ENCODE measurements around the gene U2AF2.

Gene U2AF2

GRCh38 chr19:55671054-55671378 lies 16.2 kb downstream of the U2AF2 start:
- H3K79me1 ChIP-seq (ENCODE audit: low read depth, low read length) = peaks cover 32% of the 10 kb centered on the region
- H2AK5ac ChIP-seq (ENCODE audit: low read depth, low read length) = no peak overlapping the region
- H3K18ac ChIP-seq (ENCODE audit: low read length) = no peak overlapping the region
- no peak overlapping the region for H2AFZ ChIP-seq (ENCODE audit: low read length)
- no peak overlapping the region for H3K4me3 ChIP-seq (ENCODE audit: low read length in 2 of 2)
- peaks cover 52 to 76% of the 10 kb centered on the region in 2 donors for H3K36me3 ChIP-seq (replicated peaks in 1 of 2; ENCODE audit: control insufficient read depth in 2 of 2, insufficient read depth in 2 of 2, low read length in 2 of 2)
- peaks cover 8 to 15% of the 10 kb centered on the region in 2 donors for H3K4me1 ChIP-seq (ENCODE audit: control insufficient read depth in 2 of 2, insufficient read depth in 1 of 2, low read depth in 1 of 2, low read length in 2 of 2)
- no peak overlapping the region for H3K4me2 ChIP-seq (ENCODE audit: insufficient read depth, low read length, poor library complexity, severe bottlenecking)
- no peak overlapping the region for H4K8ac ChIP-seq (ENCODE audit: low read depth, low read length)
- no peak overlapping the region for H4K91ac ChIP-seq (ENCODE audit: low read depth, low read length, poor library complexity)
- no peak overlapping the region for H3K27ac ChIP-seq (replicated peaks; ENCODE audit: low read length)
- peak overlapping the region; percentile 11 for H2BK5ac ChIP-seq (ENCODE audit: low read length)
- no CpG with 5 or more reads among the region's 2 CpGs for WGBS, 2 donors (ENCODE audit: extremely low coverage in 2 of 2, insufficient read length in 2 of 2, insufficient replicate concordance in 1 of 2)
- no peak overlapping the region for H3K9ac ChIP-seq (ENCODE audit: low read depth, low read length, poor library complexity)
- no peaks in the 10 kb centered on the region for H3K9me3 ChIP-seq (replicated peaks in 1 of 2; ENCODE audit: control insufficient read depth in 2 of 2, insufficient read depth in 1 of 2, low read depth in 1 of 2, low read length in 2 of 2)
- H2BK12ac ChIP-seq (ENCODE audit: low read length) = no peak overlapping the region
- no peaks in the 10 kb centered on the region for H3K27me3 ChIP-seq (ENCODE audit: control insufficient read depth in 3 of 3, insufficient read depth in 3 of 3, low read depth in 1 of 3, low read length in 3 of 3)
- no peak for DNase-seq (ENCODE audit: low spot score)
- no peak overlapping the region for H3K23ac ChIP-seq (ENCODE audit: low read depth, low read length, poor library complexity)
- no peak overlapping the region for H2BK15ac ChIP-seq (ENCODE audit: low read length)
- no peak overlapping the region for H3K4ac ChIP-seq (ENCODE audit: low read length)
- H3K14ac ChIP-seq (ENCODE audit: low read length) = no peak overlapping the region
- H2BK120ac ChIP-seq (ENCODE audit: low read depth, low read length) = no peak overlapping the region

DNA sequence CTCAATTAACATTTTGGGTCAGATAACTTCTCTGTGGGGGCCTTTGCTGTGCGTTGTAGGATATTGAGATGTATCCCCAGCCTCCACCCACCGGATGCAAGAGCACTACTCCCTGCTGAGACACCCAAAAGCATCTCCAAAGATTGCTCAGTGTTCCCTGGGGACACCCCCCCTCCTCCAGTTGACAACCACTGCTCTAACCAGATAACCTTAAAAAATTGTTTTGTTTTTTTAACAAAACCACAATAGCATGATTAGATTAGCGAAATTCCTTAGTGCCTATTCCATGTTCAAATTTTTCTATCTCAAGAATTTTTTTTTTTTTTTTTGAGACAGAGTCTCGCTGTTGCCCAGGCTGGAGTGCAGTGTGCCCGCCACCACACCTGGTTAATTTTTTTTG lies 17.6 kb downstream of the U2AF2 start:
- no peak overlapping the region for H2BK120ac ChIP-seq (ENCODE audit: low read depth, low read length)
- H2AK5ac ChIP-seq (ENCODE audit: low read depth, low read length) = no peak overlapping the region
- H4K91ac ChIP-seq (ENCODE audit: low read depth, low read length, poor library complexity) = no peak overlapping the region
- no peak overlapping the region for H3K18ac ChIP-seq (ENCODE audit: low read length)
- no peak overlapping the region for H3K4me2 ChIP-seq (ENCODE audit: insufficient read depth, low read length, poor library complexity, severe bottlenecking)
- no peak overlapping the region for H3K27ac ChIP-seq (replicated peaks; ENCODE audit: low read length)
- no peak for DNase-seq (ENCODE audit: low spot score)
- H3K4me1 ChIP-seq (ENCODE audit: control insufficient read depth in 2 of 2, insufficient read depth in 1 of 2, low read depth in 1 of 2, low read length in 2 of 2) = peaks cover 8 to 23% of the 10 kb centered on the region in 2 donors
- H3K9me3 ChIP-seq (replicated peaks in 1 of 2; ENCODE audit: control insufficient read depth in 2 of 2, insufficient read depth in 1 of 2, low read depth in 1 of 2, low read length in 2 of 2) = no peaks in the 10 kb centered on the region
- H2AFZ ChIP-seq (ENCODE audit: low read length) = no peak overlapping the region
- H3K9ac ChIP-seq (ENCODE audit: low read depth, low read length, poor library complexity) = no peak overlapping the region
- peaks cover 38 to 70% of the 10 kb centered on the region in 2 donors for H3K36me3 ChIP-seq (replicated peaks in 1 of 2; ENCODE audit: control insufficient read depth in 2 of 2, insufficient read depth in 2 of 2, low read length in 2 of 2)
- H4K8ac ChIP-seq (ENCODE audit: low read depth, low read length) = no peak overlapping the region
- no CpG with 5 or more reads among the region's 5 CpGs for WGBS, 2 donors (ENCODE audit: extremely low coverage in 2 of 2, insufficient read length in 2 of 2, insufficient replicate concordance in 1 of 2)
- no peak overlapping the region for H2BK15ac ChIP-seq (ENCODE audit: low read length)
- no peak overlapping the region for H3K4me3 ChIP-seq (ENCODE audit: low read length in 2 of 2)
- H3K27me3 ChIP-seq (ENCODE audit: control insufficient read depth in 3 of 3, insufficient read depth in 3 of 3, low read depth in 1 of 3, low read length in 3 of 3) = no peaks in the 10 kb centered on the region
- no peak overlapping the region for H3K23ac ChIP-seq (ENCODE audit: low read depth, low read length, poor library complexity)
- no peak overlapping the region for H3K14ac ChIP-seq (ENCODE audit: low read length)
- no peak overlapping the region for H2BK12ac ChIP-seq (ENCODE audit: low read length)
- no peak overlapping the region for H3K4ac ChIP-seq (ENCODE audit: low read length)
- peaks cover 23% of the 10 kb centered on the region for H3K79me1 ChIP-seq (ENCODE audit: low read depth, low read length)
- H2BK5ac ChIP-seq (ENCODE audit: low read length) = no peak overlapping the region

GRCh38 chr19:55673465-55673864 lies 18.6 kb downstream of the U2AF2 start:
- no peak for DNase-seq (ENCODE audit: low spot score)
- H3K27ac ChIP-seq (replicated peaks; ENCODE audit: low read length) = no peak overlapping the region
- WGBS, 2 donors (ENCODE audit: extremely low coverage in 2 of 2, insufficient read length in 2 of 2, insufficient replicate concordance in 1 of 2) = no CpG with 5 or more reads among the region's 9 CpGs

GRCh38 chr19:55673889-55674288 lies 19.1 kb downstream of the U2AF2 start:
- H3K4me2 ChIP-seq (ENCODE audit: insufficient read depth, low read length, poor library complexity, severe bottlenecking) = no peak overlapping the region
- no peak overlapping the region for H2BK12ac ChIP-seq (ENCODE audit: low read length)
- no peak overlapping the region for H3K27ac ChIP-seq (replicated peaks; ENCODE audit: low read length)
- no peak overlapping the region for H2AFZ ChIP-seq (ENCODE audit: low read length)
- no peaks in the 10 kb centered on the region for H3K9me3 ChIP-seq (replicated peaks in 1 of 2; ENCODE audit: control insufficient read depth in 2 of 2, insufficient read depth in 1 of 2, low read depth in 1 of 2, low read length in 2 of 2)
- no peaks in the 10 kb centered on the region for H3K27me3 ChIP-seq (ENCODE audit: control insufficient read depth in 3 of 3, insufficient read depth in 3 of 3, low read depth in 1 of 3, low read length in 3 of 3)
- H2AK5ac ChIP-seq (ENCODE audit: low read depth, low read length) = no peak overlapping the region
- H3K4me3 ChIP-seq (ENCODE audit: low read length in 2 of 2) = peak overlapping the region in 1 of 2 donors; percentile 92
- DNase-seq (ENCODE audit: low spot score) = no peak
- no peak overlapping the region for H3K14ac ChIP-seq (ENCODE audit: low read length)
- no peak overlapping the region for H2BK5ac ChIP-seq (ENCODE audit: low read length)
- H3K4me1 ChIP-seq (ENCODE audit: control insufficient read depth in 2 of 2, insufficient read depth in 1 of 2, low read depth in 1 of 2, low read length in 2 of 2) = peaks cover 8 to 23% of the 10 kb centered on the region in 2 donors
- no peak overlapping the region for H3K4ac ChIP-seq (ENCODE audit: low read length)
- H3K23ac ChIP-seq (ENCODE audit: low read depth, low read length, poor library complexity) = no peak overlapping the region
- H3K79me1 ChIP-seq (ENCODE audit: low read depth, low read length) = peaks cover 17% of the 10 kb centered on the region
- no peak overlapping the region for H3K18ac ChIP-seq (ENCODE audit: low read length)
- H2BK15ac ChIP-seq (ENCODE audit: low read length) = no peak overlapping the region
- no CpG with 5 or more reads among the region's 15 CpGs for WGBS, 2 donors (ENCODE audit: extremely low coverage in 2 of 2, insufficient read length in 2 of 2, insufficient replicate concordance in 1 of 2)
- H2BK120ac ChIP-seq (ENCODE audit: low read depth, low read length) = no peak overlapping the region
- H3K9ac ChIP-seq (ENCODE audit: low read depth, low read length, poor library complexity) = no peak overlapping the region
- no peak overlapping the region for H4K91ac ChIP-seq (ENCODE audit: low read depth, low read length, poor library complexity)
- H4K8ac ChIP-seq (ENCODE audit: low read depth, low read length) = no peak overlapping the region
- H3K36me3 ChIP-seq (replicated peaks in 1 of 2; ENCODE audit: control insufficient read depth in 2 of 2, insufficient read depth in 2 of 2, low read length in 2 of 2) = peaks cover 35 to 70% of the 10 kb centered on the region in 2 donors

More at GRCh38 chr19:55673465-55673864, 18.6 kb downstream of the U2AF2 start:
- Histone ChIP-seq H3K4me1 (ENCODE audit: control insufficient read depth in 2 of 2, insufficient read depth in 1 of 2, low read depth in 1 of 2, low read length in 2 of 2) (peaks cover 8 to 23% of the 10 kb centered on the region in 2 donors), H3K4me2 (ENCODE audit: insufficient read depth, low read length, poor library complexity, severe bottlenecking) (no peak overlapping the region), H4K91ac (ENCODE audit: low read depth, low read length, poor library complexity) (no peak overlapping the region), H3K4ac (ENCODE audit: low read length) (no peak overlapping the region), H4K8ac (ENCODE audit: low read depth, low read length) (no peak overlapping the region), H3K36me3 (replicated peaks in 1 of 2; ENCODE audit: control insufficient read depth in 2 of 2, insufficient read depth in 2 of 2, low read length in 2 of 2) (peaks cover 36 to 70% of the 10 kb centered on the region in 2 donors), H3K18ac (ENCODE audit: low read length) (no peak overlapping the region), H3K4me3 (ENCODE audit: low read length in 2 of 2) (no peak overlapping the region), H3K27me3 (ENCODE audit: control insufficient read depth in 3 of 3, insufficient read depth in 3 of 3, low read depth in 1 of 3, low read length in 3 of 3) (no peaks in the 10 kb centered on the region), H3K9me3 (replicated peaks in 1 of 2; ENCODE audit: control insufficient read depth in 2 of 2, insufficient read depth in 1 of 2, low read depth in 1 of 2, low read length in 2 of 2) (no peaks in the 10 kb centered on the region), H2BK12ac (ENCODE audit: low read length) (no peak overlapping the region), H2BK5ac (ENCODE audit: low read length) (no peak overlapping the region), H2BK120ac (ENCODE audit: low read depth, low read length) (no peak overlapping the region), H3K79me1 (ENCODE audit: low read depth, low read length) (peaks cover 20% of the 10 kb centered on the region), H3K9ac (ENCODE audit: low read depth, low read length, poor library complexity) (no peak overlapping the region), H2BK15ac (ENCODE audit: low read length) (no peak overlapping the region), H2AFZ (ENCODE audit: low read length) (no peak overlapping the region), H3K14ac (ENCODE audit: low read length) (no peak overlapping the region), H3K23ac (ENCODE audit: low read depth, low read length, poor library complexity) (no peak overlapping the region), H2AK5ac (ENCODE audit: low read depth, low read length) (no peak overlapping the region)
